GM18526 (cell line): ENCODE results near the gene LDHB.

Experiments used
- POLR2A ChIP-seq: IDR thresholded peaks from 3 replicates; pipeline ENCODE4 v1.6.1; 2011; ENCODE audit not compliant: insufficient read length; ENCODE audit errors: extremely low read depth

Gene LDHB

DNA sequence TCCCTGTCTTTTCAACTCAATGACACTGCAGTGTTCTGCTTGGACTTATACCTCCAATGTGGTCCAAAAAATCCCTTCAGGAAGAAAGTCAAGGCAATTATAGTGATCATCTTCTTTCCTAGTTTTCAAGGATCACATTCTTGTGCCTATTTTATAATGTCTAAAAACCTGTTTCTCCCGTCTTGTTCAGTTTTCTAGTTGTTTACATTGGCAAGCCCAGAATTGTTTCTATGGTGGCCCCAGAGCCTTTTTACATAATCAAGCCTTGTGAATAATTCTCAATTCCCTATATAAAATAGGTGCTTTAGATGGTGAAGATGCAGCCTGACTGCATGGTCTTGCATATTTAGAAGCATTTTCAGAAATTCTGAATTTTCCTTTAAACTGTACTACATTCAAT, 14.5 kb upstream of the LDHB start:
- no peak for TF ChIP-seq POLR2A

DNA sequence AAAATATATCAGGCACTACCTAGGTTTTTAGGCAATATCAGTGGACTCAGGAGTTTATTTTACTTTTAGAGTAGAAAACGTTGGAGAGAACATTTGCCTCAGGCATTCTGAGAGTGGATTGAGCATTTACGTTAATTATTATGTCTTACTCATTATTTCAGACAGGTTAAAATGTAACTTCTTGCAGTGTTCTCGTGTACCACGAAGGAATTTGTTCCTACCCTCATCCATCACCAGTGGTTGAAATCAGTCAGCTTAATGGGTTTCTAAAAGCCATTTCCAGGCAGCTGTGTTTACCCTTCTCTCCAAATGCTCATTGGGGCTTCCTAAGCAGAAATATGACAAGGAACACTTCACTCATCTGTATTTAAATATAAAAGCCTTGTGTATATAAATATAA, 9.1 kb upstream of the LDHB start:
- no peak for TF ChIP-seq POLR2A

DNA sequence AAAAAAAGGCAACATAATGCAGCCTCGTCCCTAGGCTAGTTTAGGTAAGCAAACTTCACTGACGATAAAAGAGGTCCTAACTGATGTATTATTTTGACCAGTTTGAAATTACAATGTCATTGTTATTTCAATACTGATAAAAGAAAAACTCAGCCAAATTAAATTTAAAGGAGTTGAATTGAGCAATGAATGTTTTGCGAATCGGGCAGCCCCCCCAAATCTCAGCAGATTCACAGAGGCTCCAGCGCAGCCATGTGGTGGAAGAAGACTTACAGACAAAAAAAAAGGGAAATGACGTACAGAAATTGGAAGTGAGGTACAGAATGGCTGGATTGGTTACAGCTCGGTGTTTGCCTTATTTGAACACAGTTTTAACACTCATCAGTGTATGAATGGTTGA, 8.2 kb upstream of the LDHB start:
- TF ChIP-seq POLR2A = no peak

DNA sequence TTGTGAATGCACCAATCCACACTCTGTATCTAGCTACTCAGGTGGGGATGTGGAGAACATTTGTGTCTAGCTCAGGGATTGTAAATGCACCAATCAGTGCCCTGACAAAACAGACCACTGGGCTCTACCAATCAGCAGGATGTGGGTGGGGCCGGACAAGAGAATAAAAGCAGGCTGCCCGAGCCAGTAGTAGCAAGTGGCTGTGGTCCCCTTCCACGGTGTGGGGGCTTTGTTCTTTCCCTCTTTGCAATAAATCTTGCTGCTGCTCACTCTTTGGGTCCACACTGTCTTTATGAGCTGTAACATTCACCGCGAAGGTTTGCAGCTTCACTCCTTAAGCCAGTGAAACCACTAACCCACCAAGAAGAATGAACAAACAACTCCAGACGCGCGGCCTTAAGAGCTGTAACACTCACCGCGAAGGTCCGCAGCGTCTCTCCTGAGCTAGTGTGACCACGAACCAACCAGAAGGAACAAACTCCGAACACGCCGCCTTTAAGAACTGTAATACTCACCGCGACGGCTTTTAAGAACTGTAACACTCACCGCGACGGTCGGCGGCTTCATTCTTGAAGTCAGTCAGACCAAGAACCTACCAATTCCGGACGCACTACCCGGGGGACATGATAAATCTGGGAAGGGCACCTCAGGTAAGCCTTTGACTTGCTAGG, 4.6 kb upstream of the LDHB start:
- TF ChIP-seq POLR2A = no peak

DNA sequence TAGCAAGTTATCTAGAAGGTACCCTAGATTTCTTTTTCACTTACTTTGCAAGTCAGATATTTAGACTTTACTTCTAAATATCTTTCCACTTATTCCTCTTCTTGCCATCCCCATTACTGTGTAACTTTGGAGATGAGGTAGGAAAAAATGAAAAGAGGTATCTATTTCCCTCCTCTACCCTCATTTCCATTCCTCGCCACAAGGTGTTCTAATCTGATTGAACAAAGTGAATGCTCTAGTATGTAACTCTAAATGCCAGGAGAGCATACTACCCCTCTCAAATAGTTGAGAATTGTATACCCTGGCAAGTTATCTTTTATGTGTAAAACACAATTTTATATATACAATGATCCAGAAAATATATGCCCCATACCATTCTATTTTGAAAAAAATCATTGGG, 1.7 kb upstream of the LDHB start:
- no peak for TF ChIP-seq POLR2A

DNA sequence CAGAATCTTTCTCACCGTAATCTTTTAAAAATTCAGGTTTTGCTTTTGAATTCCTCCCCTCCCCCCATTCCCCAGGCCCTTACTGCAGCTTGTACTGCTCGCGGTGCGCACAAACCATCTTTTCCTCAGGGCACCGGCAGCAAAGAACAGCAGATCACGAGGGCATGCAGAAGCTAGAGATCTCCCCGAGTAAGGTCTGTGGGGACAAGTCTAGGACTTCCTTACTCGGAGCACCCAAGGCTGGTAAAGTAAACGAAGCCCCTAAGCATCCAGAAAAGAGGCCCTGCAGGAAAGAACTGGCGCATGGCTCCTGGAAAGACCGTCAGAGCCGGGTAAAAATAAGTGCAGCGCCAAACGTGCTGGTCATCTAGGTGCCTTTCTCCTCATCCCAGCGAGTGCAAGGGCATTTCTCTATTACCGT, 727 bp downstream of the LDHB start:
- TF ChIP-seq POLR2A = no peak

DNA sequence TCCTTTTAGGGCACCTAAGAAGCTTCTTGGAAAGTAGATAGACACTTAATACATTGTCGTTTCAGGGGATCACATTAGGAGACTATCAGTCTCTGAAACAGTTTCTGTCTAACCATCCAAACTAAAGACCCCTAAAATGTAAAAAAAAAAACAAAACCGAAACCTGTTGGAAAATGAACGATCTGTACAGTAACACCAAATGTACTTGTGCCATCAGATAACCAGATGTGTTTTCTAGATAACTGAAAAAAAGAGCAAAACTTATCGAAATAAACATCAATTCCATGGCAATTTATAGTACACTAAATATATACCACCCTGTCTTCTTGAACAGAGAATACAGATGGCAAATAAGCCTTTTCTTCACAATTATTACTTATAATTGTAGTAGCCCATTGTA, 2.1 kb downstream of the LDHB start:
- TF ChIP-seq POLR2A = no peak

DNA sequence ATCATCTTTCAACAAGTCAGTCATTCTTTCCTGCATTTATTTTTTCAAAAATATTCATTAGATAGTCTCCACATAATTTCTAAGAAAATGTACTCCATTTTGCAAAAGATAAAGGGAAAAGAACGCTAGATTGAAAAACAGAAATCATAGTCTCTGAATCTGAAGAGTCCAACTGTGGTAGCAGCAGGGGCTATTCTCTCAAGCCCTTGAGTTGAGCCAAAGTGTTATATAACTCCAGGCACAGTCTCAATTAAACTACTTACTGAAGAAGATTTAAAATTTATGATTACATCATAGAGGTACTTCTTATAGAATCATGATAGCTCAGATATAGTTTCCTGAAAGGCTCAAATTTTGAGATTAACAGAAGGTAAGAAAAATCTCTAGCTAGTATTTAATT, 5.8 kb downstream of the LDHB start:
- TF ChIP-seq POLR2A = no peak

DNA sequence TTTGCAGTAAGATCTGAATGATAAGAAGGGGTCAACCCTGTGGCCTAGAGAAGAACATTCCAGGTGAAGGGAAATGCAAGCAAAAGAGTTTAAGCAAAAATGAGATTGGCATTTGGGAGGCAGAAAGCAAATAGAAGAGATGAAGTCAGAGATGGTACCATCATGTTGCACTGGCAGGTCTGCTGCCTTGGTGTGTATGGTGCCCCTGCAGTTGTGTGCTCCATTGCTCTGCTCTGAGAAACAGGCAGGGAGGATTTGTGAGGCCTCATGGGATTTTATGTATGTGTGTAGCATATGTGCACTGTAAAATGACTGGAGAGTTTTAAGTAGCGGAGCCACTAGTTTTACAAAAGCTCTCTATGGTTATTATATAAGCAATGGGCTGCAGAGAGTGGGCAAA, 6.6 kb downstream of the LDHB start:
- no peak for TF ChIP-seq POLR2A

DNA sequence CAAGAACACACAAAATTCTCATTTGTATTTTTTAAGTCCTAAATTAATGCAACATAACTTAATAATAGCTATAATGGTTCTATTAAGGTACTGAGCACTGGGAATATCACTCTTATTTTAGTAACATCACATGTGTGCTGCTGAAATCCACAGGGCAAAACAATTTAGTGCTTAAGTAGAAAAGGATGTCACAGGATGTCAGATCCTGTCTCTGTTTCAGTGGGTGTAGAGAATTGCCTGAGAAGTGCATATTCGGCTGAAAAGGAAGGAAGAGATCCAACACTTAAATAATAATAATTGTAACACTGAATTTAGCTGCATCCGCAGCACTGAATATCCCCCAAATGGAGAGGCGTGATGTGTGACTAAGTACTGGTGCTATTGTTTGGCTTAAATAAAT, 8.6 kb downstream of the LDHB start:
- no peak for TF ChIP-seq POLR2A

DNA sequence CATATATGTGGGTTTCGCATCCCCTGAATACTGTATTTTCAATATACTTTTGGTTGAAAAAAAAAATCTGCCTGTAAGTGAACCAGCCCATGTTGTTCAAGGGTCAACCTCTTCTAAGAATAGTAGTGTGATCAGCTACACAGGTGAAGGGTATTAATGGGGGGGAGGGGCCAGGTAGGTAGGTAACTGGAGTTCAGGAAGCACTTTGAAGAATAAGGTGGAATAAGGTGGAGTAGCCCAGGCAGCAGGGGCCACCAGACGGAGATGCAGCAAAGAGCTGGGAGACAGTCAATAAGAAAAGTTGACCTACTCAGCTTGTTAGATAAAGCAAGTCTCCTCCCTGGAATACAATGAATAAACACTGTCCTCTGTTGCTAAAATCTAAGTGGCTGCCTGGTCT, 9.3 kb downstream of the LDHB start:
- TF ChIP-seq POLR2A = no peak

DNA sequence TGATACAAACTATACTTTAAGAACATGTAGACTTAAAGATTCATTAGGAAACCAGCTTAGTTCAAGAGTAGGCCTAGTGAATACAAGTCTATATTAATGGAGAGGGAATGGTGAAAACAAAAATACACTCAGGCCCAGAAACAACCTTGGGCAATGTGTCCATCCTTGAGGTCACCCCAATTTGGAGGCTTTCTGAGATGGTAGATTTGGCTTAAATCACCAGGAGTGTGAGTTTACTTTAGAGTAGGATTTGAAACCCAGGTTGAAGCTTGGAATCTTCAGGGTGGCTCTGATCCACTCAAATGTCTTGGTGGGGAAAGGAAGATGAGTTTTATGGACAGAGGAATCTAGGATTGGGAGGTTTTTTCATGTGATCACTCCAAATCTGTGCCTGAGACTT, 10.5 kb downstream of the LDHB start:
- no peak for TF ChIP-seq POLR2A

DNA sequence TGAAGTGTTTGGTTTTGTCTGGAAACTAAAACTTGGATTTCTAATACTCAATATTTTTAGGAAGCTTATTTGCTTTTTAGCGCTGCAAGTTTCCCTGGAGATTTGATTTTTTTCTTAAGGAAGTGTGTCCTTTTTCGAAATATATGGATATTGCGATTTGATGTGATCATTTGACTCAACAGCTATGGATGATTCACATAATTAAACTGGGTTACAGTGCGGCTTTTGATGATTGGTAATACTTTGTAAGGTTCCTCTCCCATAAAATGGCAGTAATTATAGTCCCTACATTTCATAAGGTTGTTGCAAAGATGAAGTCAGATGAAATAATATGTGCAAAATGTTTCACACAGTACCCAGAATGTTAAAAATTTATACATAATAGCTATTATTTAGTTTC, 13.1 kb downstream of the LDHB start:
- TF ChIP-seq POLR2A = no peak

DNA sequence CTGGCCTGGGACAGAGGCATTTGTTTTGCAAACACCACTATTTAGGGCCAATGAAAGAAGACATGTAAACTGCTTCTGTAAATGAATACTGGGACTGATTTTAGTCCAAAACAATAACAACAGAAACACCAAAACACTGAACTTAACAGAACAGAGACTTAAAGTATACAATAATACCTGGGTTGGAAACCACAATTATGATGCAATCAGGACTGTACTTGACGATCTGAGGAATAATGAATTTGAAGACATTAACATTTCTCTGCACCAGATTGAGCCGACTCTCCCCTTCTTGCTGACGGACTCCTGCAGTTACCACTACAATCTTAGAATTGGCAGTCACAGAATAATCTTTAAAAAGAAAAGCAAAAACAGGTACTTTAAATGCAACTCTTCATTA, 13.9 kb downstream of the LDHB start:
- no peak for TF ChIP-seq POLR2A

DNA sequence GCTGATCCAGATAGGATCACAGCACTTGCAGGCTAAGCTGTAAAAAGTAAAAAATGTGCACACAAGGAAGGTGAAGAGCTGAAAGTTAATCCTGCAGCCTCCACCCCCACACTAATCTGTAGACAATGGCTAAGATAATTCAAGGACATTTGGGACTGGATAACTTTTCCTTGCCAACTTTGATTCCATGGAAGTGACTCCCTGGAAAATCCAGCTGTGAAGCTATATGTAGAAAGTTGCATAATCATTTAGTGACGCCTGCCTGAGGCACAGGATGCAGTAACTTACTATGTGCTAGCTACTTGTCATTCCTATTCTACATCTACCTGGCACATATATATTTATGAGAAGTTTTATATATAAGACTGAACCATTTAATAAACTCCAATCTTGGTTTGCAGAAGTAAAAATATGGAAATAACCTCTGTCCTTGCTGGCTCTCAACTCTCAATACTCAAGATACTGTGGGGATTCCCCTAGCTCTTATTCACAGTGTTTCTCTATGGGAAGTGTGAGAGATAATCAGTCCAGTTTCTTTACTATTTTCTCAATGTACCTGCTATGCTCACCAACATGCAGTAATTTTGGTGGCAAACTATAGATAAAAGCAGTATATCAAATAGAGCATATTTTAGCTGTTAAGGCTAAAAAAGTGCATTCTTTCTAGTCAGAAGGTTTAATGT, 14.8 kb downstream of the LDHB start:
- no peak for TF ChIP-seq POLR2A

DNA sequence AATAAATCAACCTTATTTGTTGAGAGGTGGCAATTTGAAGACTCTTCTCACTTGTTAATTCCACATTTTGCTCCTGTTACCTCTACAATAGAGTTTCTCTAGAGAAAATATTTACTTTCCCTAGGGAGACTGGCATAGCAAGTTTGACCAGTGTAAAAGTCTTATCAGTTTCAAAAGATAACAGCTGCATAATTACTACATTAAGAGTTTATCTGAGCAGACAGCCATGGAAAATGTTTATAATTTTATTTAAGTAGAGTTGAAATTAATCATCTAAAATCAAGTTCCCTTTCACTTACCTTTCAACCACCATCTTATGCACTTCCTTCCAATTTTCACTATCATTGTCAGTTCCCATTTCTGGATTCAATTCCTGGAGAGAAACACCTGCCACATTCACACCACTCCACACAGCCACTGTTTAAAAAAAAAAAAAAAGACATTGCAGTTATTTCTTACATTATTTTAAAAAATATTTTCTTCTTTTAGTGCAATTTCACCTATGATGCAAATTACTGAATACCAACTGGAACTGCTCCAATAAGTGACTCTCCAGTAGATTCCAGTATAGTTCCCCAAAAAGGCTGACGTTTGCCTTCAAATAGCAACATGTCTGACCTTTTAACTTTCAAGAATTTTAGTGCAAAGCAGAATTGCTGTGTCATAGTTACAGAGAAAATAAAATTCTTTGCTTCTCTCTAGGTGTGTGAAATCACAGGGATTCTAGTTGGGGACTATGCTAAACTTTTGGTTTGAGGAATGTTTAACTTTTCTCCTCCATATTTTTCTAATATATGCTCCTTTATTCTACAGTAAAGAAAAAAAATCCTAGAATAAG, 19.4 kb downstream of the LDHB start:
- TF ChIP-seq POLR2A = no peak

DNA sequence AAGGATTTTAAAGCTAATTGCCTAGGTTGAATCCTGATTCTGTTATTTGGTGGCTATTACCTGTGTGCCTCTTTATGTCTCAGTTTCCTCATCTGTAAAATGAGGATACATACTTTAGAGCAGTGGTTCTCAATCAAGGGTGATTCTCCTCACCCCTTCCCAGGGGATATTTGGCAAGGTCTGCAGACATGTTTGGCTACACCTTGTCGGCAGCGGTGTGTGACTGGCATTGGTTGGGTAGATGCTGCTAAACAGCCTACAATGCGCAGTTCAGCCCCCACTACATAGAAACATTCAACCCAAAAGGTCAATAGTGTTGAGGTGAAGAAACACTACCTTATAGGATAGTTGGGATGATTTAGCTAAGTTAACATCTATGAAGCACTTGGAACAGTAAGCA, 23.4 kb downstream of the LDHB start:
- no peak for TF ChIP-seq POLR2A

DNA sequence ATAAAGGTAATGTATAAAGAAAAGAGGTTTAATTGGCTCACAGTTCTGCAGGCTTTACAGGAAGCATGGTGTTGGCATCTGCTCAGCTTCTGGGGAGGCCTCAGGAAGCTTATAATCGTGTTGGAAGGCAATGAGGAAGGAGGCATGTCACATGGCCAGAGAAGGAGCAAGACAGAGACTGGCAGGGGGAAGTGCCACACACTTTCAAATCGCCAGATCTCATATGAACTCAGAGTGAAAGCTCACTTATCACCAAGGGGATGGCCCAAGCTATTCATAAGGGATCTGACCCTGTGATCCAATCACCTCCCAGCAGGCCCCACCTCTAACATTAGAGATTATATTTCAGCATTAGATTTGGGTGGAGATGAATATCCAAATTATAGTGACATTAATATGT, 26.3 kb downstream of the LDHB start:
- TF ChIP-seq POLR2A = no peak
